LNCaP clone FGC (cell line): ENCODE measurements around the gene PBXIP1.

Source experiments
- DNase-seq: peaks from one replicate; pipeline ENCODE4 v3.0.0-alpha.2; 2011; ENCODE audit warnings: low read depth
- H3K4me3 ChIP-seq: 2 replicates; pipeline ENCODE4 v1.5.1; 2011; ENCODE audit warnings: mild to moderate bottlenecking, low read depth, low read length, control low read depth
- CTCF ChIP-seq: IDR thresholded peaks from 2 replicates; pipeline ENCODE4 v1.5.1; 2012; ENCODE audit warnings: mild to moderate bottlenecking; ENCODE audit not compliant: control insufficient read depth, insufficient read depth; ENCODE audit errors: extremely low read depth

PBXIP1 gene

GRCh38 chr1:154925335-154926170 lies 30.3 kb downstream of the PBXIP1 start:
- no peak for TF ChIP-seq CTCF

GRCh38 chr1:154923695-154924094 lies 32.2 kb downstream of the PBXIP1 start:
- no peak for TF ChIP-seq CTCF
- DNase-seq, result no peak
- no peak overlapping the region for H3K4me3 ChIP-seq

More at GRCh38 chr1:154925335-154926170, 30.3 kb downstream of the PBXIP1 start:
- DNase-seq, result no peak
- no peak overlapping the region for H3K4me3 ChIP-seq

- H3K4me3 ChIP-seq, result no peak overlapping the region
- TF ChIP-seq CTCF, result no peak
- DNase-seq, result no peak
Observed at GRCh38 chr1:154913273-154913672, 42.6 kb downstream of the PBXIP1 start.

- DNase-seq, result no peak
- no peak for TF ChIP-seq CTCF
- no peak overlapping the region for H3K4me3 ChIP-seq
Observed at GRCh38 chr1:154912755-154913154, 43.1 kb downstream of the PBXIP1 start.

GRCh38 chr1:154911691-154912550 lies 44.0 kb downstream of the PBXIP1 start:
- peak; percentile 42 for DNase-seq
- TF ChIP-seq CTCF, result no peak
- no peak overlapping the region for H3K4me3 ChIP-seq

GRCh38 chr1:154910851-154911250 lies 45.0 kb downstream of the PBXIP1 start:
- TF ChIP-seq CTCF, result no peak
- DNase-seq, result no peak
- no peak overlapping the region for H3K4me3 ChIP-seq
